Suprapubic skin (tissue), 4 donors: Measurements from ENCODE around the gene TMEM250. TPM values are rescaled to one million over a fixed set of nuclear protein-coding genes. Genes with fewer than 3 reads are reported as not detected.

Experiments
- DNase-seq, 2 donors: peaks; one replicate each; pipeline ENCODE4 v3.0.0-alpha.2; 2019; ENCODE audit warnings: low spot score in 2 of 2
- H3K27ac ChIP-seq: fragments of 200-600 bp; sonication (generic); one replicate; pipeline ENCODE4 v1.5.1; 2019
- H3K27me3 ChIP-seq: fragments of 200-600 bp; sonication (generic); one replicate; pipeline ENCODE4 v1.5.1; 2019
- H3K36me3 ChIP-seq: fragments of 200-600 bp; sonication (generic); one replicate; pipeline ENCODE4 v1.5.1; 2019
- H3K4me1 ChIP-seq: fragments of 200-600 bp; sonication (generic); one replicate; pipeline ENCODE4 v1.5.1; 2019
- H3K4me3 ChIP-seq: fragments of 200-600 bp; sonication (generic); one replicate; pipeline ENCODE4 v1.5.1; 2019; ENCODE audit warnings: mild to moderate bottlenecking
- H3K9me3 ChIP-seq: fragments of 200-600 bp; sonication (generic); one replicate; pipeline ENCODE4 v1.5.1; 2019
- CTCF ChIP-seq, 2 donors: fragments of 200-600 bp in 1 of 2; fragments of 450-650 bp in 1 of 2; sonication (generic) in 1 of 2; IDR thresholded peaks; one replicate each; pipeline ENCODE4 v1.5.1; 2016 to 2019; ENCODE audit warnings: antibody characterized with exemption in 2 of 2, mild to moderate bottlenecking in 1 of 2, moderate library complexity in 1 of 2
- EP300 ChIP-seq: sonication (generic); formaldehyde crosslinking; IDR thresholded peaks from one replicate; pipeline ENCODE4 v1.6.1; 2017; ENCODE audit warnings: antibody characterized with exemption
- POLR2A ChIP-seq, 2 donors: fragments of 450-650 bp; IDR thresholded peaks; one replicate each; pipeline ENCODE4 v1.6.1; 2017; ENCODE audit warnings: antibody characterized with exemption in 2 of 2, mild to moderate bottlenecking in 2 of 2, moderate library complexity in 2 of 2
- POLR2AphosphoS5 ChIP-seq, 3 donors: sonication (generic); formaldehyde crosslinking; IDR thresholded peaks; one replicate each; pipeline ENCODE4 v1.6.1; 2017; ENCODE audit warnings: antibody characterized with exemption in 3 of 3
- WGBS: methylation state at CpG from one replicate; pipeline ENCODE4 v1.1.5; 2018; 5-methylcytosine and 5-hydroxymethylcytosine counted together
- total RNA-seq, 4 donors: library from RNA; depleted of rRNA; stranded (reverse); fragments of >200 nt; gene quantifications; one replicate each; pipeline ENCODE4 v1.1.0, GENCODE V29; 2016

Gene TMEM250
- total RNA-seq, 4 donors from 2014 or later, result 37.0 to 66.9 (median 57.8) TPM

- WGBS, result 58% methylated on average over 21 of the region's 33 CpGs
- peaks cover 77% of the 10 kb centered on the region for H3K27me3 ChIP-seq
Measured at GRCh38 chr9:136146126-136147037, 27.7 kb upstream of the TMEM250 start.

GRCh38 chr9:136145580-136145979 is 26.9 kb upstream of the TMEM250 start:
- Histone ChIP-seq H3K27ac (no peak overlapping the region), H3K36me3 (no peaks in the 10 kb centered on the region), H3K9me3 (no peaks in the 10 kb centered on the region), H3K4me1 (no peaks in the 10 kb centered on the region), H3K4me3 (no peak overlapping the region), H3K27me3 (peaks cover 77% of the 10 kb centered on the region)
- no peak for TF ChIP-seq EP300
- TF ChIP-seq POLR2AphosphoS5 (IDR thresholded peaks at IDR 0.05), result no peak
- no peak for TF ChIP-seq CTCF (IDR thresholded peaks at IDR 0.05)
- TF ChIP-seq POLR2A (IDR thresholded peaks at IDR 0.05), result no peak
- no peak for DNase-seq
- 80% methylated on average over 1 of the region's 5 CpGs for WGBS

More at GRCh38 chr9:136146126-136147037, 27.7 kb upstream of the TMEM250 start:
- no peak for DNase-seq
- Histone ChIP-seq H3K9me3 (no peaks in the 10 kb centered on the region), H3K4me1 (no peaks in the 10 kb centered on the region), H3K4me3 (no peak overlapping the region), H3K36me3 (no peaks in the 10 kb centered on the region), H3K27ac (no peak overlapping the region)
- TF ChIP-seq EP300 (no peak), CTCF (IDR thresholded peaks at IDR 0.05) (no peak), POLR2A (IDR thresholded peaks at IDR 0.05) (no peak), POLR2AphosphoS5 (IDR thresholded peaks at IDR 0.05) (no peak)

GRCh38 chr9:136144450-136144849 is 25.8 kb upstream of the TMEM250 start:
- TF ChIP-seq POLR2AphosphoS5 (IDR thresholded peaks at IDR 0.05) (no peak), EP300 (no peak), CTCF (IDR thresholded peaks at IDR 0.05) (no peak), POLR2A (IDR thresholded peaks at IDR 0.05) (no peak)
- Histone ChIP-seq H3K4me1 (no peaks in the 10 kb centered on the region), H3K36me3 (no peaks in the 10 kb centered on the region), H3K27ac (no peak overlapping the region), H3K9me3 (no peaks in the 10 kb centered on the region), H3K27me3 (peaks cover 77% of the 10 kb centered on the region), H3K4me3 (no peak overlapping the region)
- 81% methylated on average over 3 of the region's 11 CpGs for WGBS
- no peak for DNase-seq

- no peak for TF ChIP-seq POLR2A (IDR thresholded peaks at IDR 0.05)
- H3K27me3 ChIP-seq, result peaks cover 78% of the 10 kb centered on the region
- DNase-seq, result no peak
- H3K4me3 ChIP-seq, result no peak overlapping the region
- no peaks in the 10 kb centered on the region for H3K9me3 ChIP-seq
- WGBS, result 80% methylated on average over 1 of the region's 16 CpGs
- H3K27ac ChIP-seq, result no peak overlapping the region
- H3K4me1 ChIP-seq, result no peaks in the 10 kb centered on the region
- no peaks in the 10 kb centered on the region for H3K36me3 ChIP-seq
Measured at GRCh38 chr9:136143215-136144001, 24.7 kb upstream of the TMEM250 start.

- TF ChIP-seq CTCF (IDR thresholded peaks at IDR 0.05), result no peak
- no peak for TF ChIP-seq POLR2A (IDR thresholded peaks at IDR 0.05)
- no peak for TF ChIP-seq POLR2AphosphoS5 (IDR thresholded peaks at IDR 0.05)
- Histone ChIP-seq H3K9me3 (no peaks in the 10 kb centered on the region), H3K27ac (no peak overlapping the region), H3K4me1 (no peaks in the 10 kb centered on the region), H3K4me3 (no peak overlapping the region), H3K27me3 (peaks cover 78% of the 10 kb centered on the region), H3K36me3 (no peaks in the 10 kb centered on the region)
- no peak for DNase-seq
- 33% methylated on average over 8 of the region's 13 CpGs for WGBS
Measured at GRCh38 chr9:136142859-136143214, 24.2 kb upstream of the TMEM250 start.
